Stimulated activated CD4-positive, alpha-beta T cell treated with anti-CD3 and anti-CD28 coated beads, Interleukin-12 subunit alpha, Interleukin-12 subunit beta, amount 100 ng/mL, for 24 hours (primary cell): ENCODE results near the gene VWA2.

Experiments
- DNase-seq, 2 experiments: peaks; one replicate each; pipeline ENCODE4 v3.0.0-alpha.2; 2020; ENCODE audit warnings: low read depth in 2 of 2

The VWA2 gene

GRCh38 chr10:114239117-114239993 is at the start of gene VWA2:
TSS of gene VWA2 (plus strand) at chr10:114239254. CDS start at chr10:114248714, 9,460 bp downstream.
- DNase-seq, result peak in 1 of 2 experiments; percentile 6

- DNase-seq, result no peak
Observed at GRCh38 chr10:114189700-114190099, 49.4 kb upstream of the VWA2 start.

- DNase-seq, result no peak
Observed at GRCh38 chr10:114195079-114195478, 44.0 kb upstream of the VWA2 start.

- no peak for DNase-seq
Observed at GRCh38 chr10:114199239-114199638, 39.8 kb upstream of the VWA2 start.

- DNase-seq, result no peak
Observed at GRCh38 chr10:114202812-114203211, 36.2 kb upstream of the VWA2 start.

GRCh38 chr10:114206902-114207301 is 32.2 kb upstream of the VWA2 start:
- no peak for DNase-seq

- no peak for DNase-seq
Observed at GRCh38 chr10:114207349-114207748, 31.7 kb upstream of the VWA2 start.

- no peak for DNase-seq
Observed at GRCh38 chr10:114208351-114208750, 30.7 kb upstream of the VWA2 start.

GRCh38 chr10:114212153-114212552 is 26.9 kb upstream of the VWA2 start:
- DNase-seq, result no peak

GRCh38 chr10:114215033-114215432 is 24.0 kb upstream of the VWA2 start:
- no peak for DNase-seq

GRCh38 chr10:114220281-114220680 is 18.8 kb upstream of the VWA2 start:
- DNase-seq, result no peak

GRCh38 chr10:114221235-114221634 is 17.8 kb upstream of the VWA2 start:
- no peak for DNase-seq

GRCh38 chr10:114223066-114223465 is 16.0 kb upstream of the VWA2 start:
- DNase-seq, result no peak

- DNase-seq, result no peak
Observed at GRCh38 chr10:114228156-114228555, 10.9 kb upstream of the VWA2 start.

GRCh38 chr10:114232561-114233176 is 6.4 kb upstream of the VWA2 start:
- no peak for DNase-seq

GRCh38 chr10:114233482-114233881 is 5.6 kb upstream of the VWA2 start:
- DNase-seq, result no peak

GRCh38 chr10:114234132-114234531 is 4.9 kb upstream of the VWA2 start:
- DNase-seq, result no peak

- DNase-seq, result no peak
Observed at GRCh38 chr10:114239994-114240345, 916 bp downstream of the VWA2 start.

- DNase-seq, result no peak
Observed at GRCh38 chr10:114242235-114242634, 3.2 kb downstream of the VWA2 start.

GRCh38 chr10:114243661-114244060 is 4.6 kb downstream of the VWA2 start:
- no peak for DNase-seq

GRCh38 chr10:114244126-114244525 is 5.1 kb downstream of the VWA2 start:
- no peak for DNase-seq

GRCh38 chr10:114245121-114245791 is 6.2 kb downstream of the VWA2 start:
- DNase-seq, result no peak
